Measurements from ENCODE around the gene MAST1.
A peak's percentile ranks its signal among the peaks of the same experiment; 100 is the strongest.

Gene MAST1

GRCh38 chr19:12885749-12886650 is 47.7 kb downstream of the MAST1 start:
- H3K4me1 ChIP-seq (ENCODE audit: control insufficient read depth, insufficient read depth, low read length), result no peaks in the 10 kb centered on the region
- H3K36me3 ChIP-seq (ENCODE audit: control insufficient read depth in 2 of 2, insufficient read depth in 1 of 2, low read length in 2 of 2), result no peaks in the 10 kb centered on the region
- TF ChIP-seq YY1 (tag by site-specific recombination; IDR thresholded peaks at IDR 0.05) (no peak), ZNF121 (tag by site-specific recombination; IDR thresholded peaks at IDR 0.05) (0 out of 2 replicates have a peak, but pooled peaks have one; percentile 40)
- no peaks in the 10 kb centered on the region for H3K9me3 ChIP-seq (ENCODE audit: control insufficient read depth, insufficient read depth, low read depth, low read length)
- H3K4me3 ChIP-seq (ENCODE audit: low read depth, low read length), result no peak overlapping the region
- ChIA-PET CTCF (interaction anchor here (0.6 to 2.1 kb wide), 10 partner anchors 9 to 79 kb away, joined by 3 to 15 read pairs (median 4); no protein-coding TSS in a partner anchor), POLR2A (interaction anchor here (0.7 to 1.6 kb wide), 10 partner anchors 28 to 95 kb away, joined by 3 to 10 read pairs (median 3); partner anchors contain the start of genes CALR, FARSA, JUNB and SYCE2)
- H3K27ac ChIP-seq (ENCODE audit: extremely low read depth, low read depth, low read length), result no peak overlapping the region; the same call in 1 of the 2 replicates

GRCh38 chr19:12886651-12886968 is 48.3 kb downstream of the MAST1 start:
- POLR2A ChIA-PET, result interaction anchor here (0.9 kb wide), 1 partner anchor 31 kb away, joined by 3 read pairs; no protein-coding TSS in a partner anchor
- CTCF ChIA-PET, result no interaction called here
- no peaks in the 10 kb centered on the region for H3K9me3 ChIP-seq (ENCODE audit: control insufficient read depth, insufficient read depth, low read depth, low read length)

GRCh38 chr19:12886969-12887747 is 48.8 kb downstream of the MAST1 start, which contains the start of gene KLF1:
Gene KLF1, minus strand, starts transcription at chr19:12887201. Its CDS starts 61 bp downstream, at chr19:12887140.
- Histone ChIP-seq H3K4me1 (ENCODE audit: control insufficient read depth, insufficient read depth, low read length) (no peaks in the 10 kb centered on the region), H3K27ac (ENCODE audit: extremely low read depth, low read depth, low read length) (no peak within 1 kb of the TSS), H3K4me3 (ENCODE audit: low read depth, low read length) (no peak within 1 kb of the TSS), H3K36me3 (ENCODE audit: control insufficient read depth in 2 of 2, insufficient read depth in 1 of 2, low read length in 2 of 2) (no peaks in the 10 kb centered on the region), H3K9me3 (ENCODE audit: control insufficient read depth, insufficient read depth, low read depth, low read length) (no peaks in the 10 kb centered on the region)
- no peak for TF ChIP-seq OVOL3 (tag by site-specific recombination; IDR thresholded peaks at IDR 0.05)
- TF ChIP-seq ZNF169 (tag by site-specific recombination; IDR thresholded peaks at IDR 0.05), result no peak
- no peak for TF ChIP-seq ZNF214 (tag by site-specific recombination; IDR thresholded peaks at IDR 0.05; ENCODE audit: borderline replicate concordance)
- TF ChIP-seq ZNF664 (tag by site-specific recombination; IDR thresholded peaks at IDR 0.05), result no peak
- no peak for TF ChIP-seq ZNF777 (tag by site-specific recombination; IDR thresholded peaks at IDR 0.05; ENCODE audit: borderline replicate concordance)
- no peak for TF ChIP-seq KLF10 (tag by site-specific recombination; IDR thresholded peaks at IDR 0.05)
- no peak for TF ChIP-seq GLIS2 (tag by site-specific recombination; IDR thresholded peaks at IDR 0.05)
- TF ChIP-seq ZNF140 (tag by site-specific recombination; IDR thresholded peaks at IDR 0.05), result no peak
- TF ChIP-seq OSR2 (tag by site-specific recombination; IDR thresholded peaks at IDR 0.05), result no peak
- TF ChIP-seq KLF9 (tag by site-specific recombination; IDR thresholded peaks at IDR 0.05; ENCODE audit: low read depth), result no peak
- no peak for TF ChIP-seq ZNF521 (tag by site-specific recombination; IDR thresholded peaks at IDR 0.05)
- no peak for TF ChIP-seq ZNF175 (tag by site-specific recombination; IDR thresholded peaks at IDR 0.05)
- CTCF ChIA-PET, result interaction anchor here (1.0 to 1.2 kb wide), 2 partner anchors 39 to 78 kb away, joined by 5 read pairs; no protein-coding TSS in a partner anchor
- POLR2A ChIA-PET, result interaction anchor here (0.7 to 0.9 kb wide), 2 partner anchors 30 to 68 kb away, joined by 3 read pairs; no protein-coding TSS in a partner anchor

More at GRCh38 chr19:12886651-12886968, 48.3 kb downstream of the MAST1 start:
- Histone ChIP-seq H3K36me3 (ENCODE audit: control insufficient read depth in 2 of 2, insufficient read depth in 1 of 2, low read length in 2 of 2) (no peaks in the 10 kb centered on the region), H3K27ac (ENCODE audit: extremely low read depth, low read depth, low read length) (no peak overlapping the region), H3K4me3 (ENCODE audit: low read depth, low read length) (no peak overlapping the region), H3K4me1 (ENCODE audit: control insufficient read depth, insufficient read depth, low read length) (no peaks in the 10 kb centered on the region)
- TF ChIP-seq ZFHX2 (tag by site-specific recombination; conservative IDR thresholded peaks at IDR 0.05) (peak; percentile 38; the same call in 1 of the 2 replicates), ZNF184 (tag by site-specific recombination; IDR thresholded peaks at IDR 0.05) (no peak), EGR2 (tag by site-specific recombination; IDR thresholded peaks at IDR 0.05; ENCODE audit: low read depth) (0 out of 2 replicates have a peak, but pooled peaks have one; percentile 21)
